ENCODE measurements around the gene LUZP2. TPM values are rescaled to one million over a fixed set of nuclear protein-coding genes. Genes with fewer than 3 reads are reported as not detected.
"Not testable (repeated sequence)": the region's sequence is repeated elsewhere in the genome, so short reads cannot be mapped to it uniquely, and the experiment has no call there.

Gene LUZP2
- total and polyA plus RNA-seq, 5 donors: 0.02 TPM; not detected in 4

DNA sequence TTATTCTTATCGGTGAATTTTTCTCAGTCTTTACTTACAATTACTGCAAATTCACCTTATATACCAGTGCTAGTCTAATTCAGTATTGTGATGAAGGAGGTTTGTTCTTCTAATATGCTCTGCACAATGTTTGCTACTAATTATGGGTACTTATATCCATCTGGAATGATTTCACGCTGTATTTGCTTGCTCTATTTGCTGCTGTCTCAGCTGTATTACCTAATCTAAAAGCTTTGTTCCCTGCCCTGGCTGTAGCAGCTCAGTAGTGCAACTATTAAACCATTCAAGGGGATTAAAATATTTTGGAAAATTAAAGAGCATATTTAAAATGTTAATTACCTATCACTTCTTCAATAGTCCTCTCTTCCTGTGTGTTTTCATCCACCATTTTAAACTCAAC lies 375.3 kb downstream of the LUZP2 start:
- intact Hi-C loops (cut with DNase I): no loop called here

GRCh38 chr11:24872651-24873311 lies 375.9 kb downstream of the LUZP2 start:
- Histone ChIP-seq H3K27ac (ENCODE audit: low read length) (no peak overlapping the region), H3K4me3 (ENCODE audit: low read length) (no peak overlapping the region), H3K27me3 (ENCODE audit: control insufficient read depth, insufficient read depth) (no peaks in the 10 kb centered on the region), H3K9me3 (ENCODE audit: control insufficient read depth, low read length) (no peaks in the 10 kb centered on the region), H3K4me1 (ENCODE audit: control insufficient read depth, insufficient read depth, low read length) (no peaks in the 10 kb centered on the region)
- no peak for DNase-seq
- ATAC-seq: no peak
- intact Hi-C loops (cut with DNase I): no loop called here

More for the DNA sequence above, 375.3 kb downstream of the LUZP2 start:
- Histone ChIP-seq H3K4me1 (ENCODE audit: control insufficient read depth, insufficient read depth, low read length) (no peaks in the 10 kb centered on the region), H3K9me3 (ENCODE audit: control insufficient read depth, low read length) (no peaks in the 10 kb centered on the region), H3K4me3 (ENCODE audit: low read length) (no peak overlapping the region), H3K27me3 (ENCODE audit: control insufficient read depth, insufficient read depth) (no peaks in the 10 kb centered on the region), H3K27ac (ENCODE audit: low read length) (no peak overlapping the region)
- DNase-seq (no peak), ATAC-seq (no peak)
- 82% methylated on average over 2 of the region's 2 CpGs for WGBS

DNA sequence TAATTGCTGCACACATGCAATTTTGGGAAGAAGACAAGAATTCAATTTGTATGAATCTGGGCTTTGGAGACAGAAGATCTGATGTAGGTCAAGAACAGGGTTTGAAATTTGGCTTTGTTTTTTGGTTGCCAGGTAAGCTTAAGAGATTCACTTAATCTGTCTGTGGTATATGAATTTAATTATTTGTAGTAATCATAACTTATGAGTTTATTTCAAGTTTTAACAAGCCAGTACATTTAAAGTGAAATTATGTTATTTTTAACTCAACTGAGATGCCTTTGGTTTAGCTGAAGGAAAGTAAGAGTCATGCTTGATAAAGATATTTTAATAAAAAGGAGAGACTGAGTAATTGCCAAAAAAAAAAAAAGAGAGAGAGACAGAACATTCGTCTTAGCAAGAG lies 384.1 kb downstream of the LUZP2 start:
- no peaks in the 10 kb centered on the region for H3K4me1 ChIP-seq (ENCODE audit: control insufficient read depth, insufficient read depth, low read length)
- WGBS: 24% methylated on average over 1 of the region's 1 CpG

GRCh38 chr11:24885580-24886173 lies 388.8 kb downstream of the LUZP2 start:
- no peak for ATAC-seq
- H3K27ac ChIP-seq (ENCODE audit: low read length): no peak overlapping the region
- no peak for DNase-seq
- no peaks in the 10 kb centered on the region for H3K4me1 ChIP-seq (ENCODE audit: control insufficient read depth, insufficient read depth, low read length)
- intact Hi-C loops (cut with DNase I): no loop called here
- H3K4me3 ChIP-seq (ENCODE audit: low read length): no peak overlapping the region
- H3K9me3 ChIP-seq (ENCODE audit: control insufficient read depth, low read length): no peaks in the 10 kb centered on the region
- 54% methylated on average over 4 of the region's 4 CpGs for WGBS
- no peaks in the 10 kb centered on the region for H3K27me3 ChIP-seq (ENCODE audit: control insufficient read depth, insufficient read depth)

More for the DNA sequence above, 384.1 kb downstream of the LUZP2 start:
- DNase-seq: no peak
- Histone ChIP-seq H3K4me3 (ENCODE audit: low read length) (no peak overlapping the region), H3K27me3 (ENCODE audit: control insufficient read depth, insufficient read depth) (no peaks in the 10 kb centered on the region), H3K27ac (ENCODE audit: low read length) (no peak overlapping the region), H3K9me3 (ENCODE audit: control insufficient read depth, low read length) (no peaks in the 10 kb centered on the region)
- no peak for ATAC-seq
- intact Hi-C loops (cut with DNase I): no loop called here

GRCh38 chr11:24886880-24887619 lies 390.2 kb downstream of the LUZP2 start:
- Histone ChIP-seq H3K9me3 (ENCODE audit: control insufficient read depth, low read length) (no peaks in the 10 kb centered on the region), H3K27me3 (ENCODE audit: control insufficient read depth, insufficient read depth) (no peaks in the 10 kb centered on the region), H3K4me3 (ENCODE audit: low read length) (no peak overlapping the region), H3K27ac (ENCODE audit: low read length) (no peak overlapping the region), H3K4me1 (ENCODE audit: control insufficient read depth, insufficient read depth, low read length) (no peaks in the 10 kb centered on the region)
- 78% methylated on average over 4 of the region's 4 CpGs for WGBS
- DNase-seq: no peak
- intact Hi-C loops (cut with DNase I): no loop called here
- ATAC-seq: no peak

DNA sequence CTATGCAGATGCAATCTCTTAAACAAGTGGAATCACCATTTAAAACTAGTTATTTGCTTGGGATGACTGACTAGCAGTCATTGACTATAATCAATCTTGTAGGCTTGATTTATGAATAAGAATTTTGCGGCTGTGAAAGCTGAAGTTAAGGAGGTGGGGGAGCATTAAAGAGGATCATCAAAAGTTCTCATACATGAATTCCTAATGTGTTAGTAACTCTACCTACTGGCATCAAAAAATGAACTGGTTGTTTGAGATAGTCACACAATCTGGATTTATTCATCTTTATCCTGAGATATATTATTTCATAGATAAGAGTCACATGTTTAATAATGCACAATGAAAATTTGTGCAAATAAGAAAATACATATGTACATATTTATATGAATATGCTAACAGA lies 393.6 kb downstream of the LUZP2 start:
- H3K27ac ChIP-seq (ENCODE audit: low read length): no peak overlapping the region
- no peak overlapping the region for H3K4me3 ChIP-seq (ENCODE audit: low read length)
- intact Hi-C loops (cut with DNase I): no loop called here
- DNase-seq (no peak), ATAC-seq (no peak)
- 96% methylated on average over 1 of the region's 1 CpG for WGBS
- H3K27me3 ChIP-seq (ENCODE audit: control insufficient read depth, insufficient read depth): no peaks in the 10 kb centered on the region
- H3K4me1 ChIP-seq (ENCODE audit: control insufficient read depth, insufficient read depth, low read length): no peaks in the 10 kb centered on the region
- H3K9me3 ChIP-seq (ENCODE audit: control insufficient read depth, low read length): no peaks in the 10 kb centered on the region

DNA sequence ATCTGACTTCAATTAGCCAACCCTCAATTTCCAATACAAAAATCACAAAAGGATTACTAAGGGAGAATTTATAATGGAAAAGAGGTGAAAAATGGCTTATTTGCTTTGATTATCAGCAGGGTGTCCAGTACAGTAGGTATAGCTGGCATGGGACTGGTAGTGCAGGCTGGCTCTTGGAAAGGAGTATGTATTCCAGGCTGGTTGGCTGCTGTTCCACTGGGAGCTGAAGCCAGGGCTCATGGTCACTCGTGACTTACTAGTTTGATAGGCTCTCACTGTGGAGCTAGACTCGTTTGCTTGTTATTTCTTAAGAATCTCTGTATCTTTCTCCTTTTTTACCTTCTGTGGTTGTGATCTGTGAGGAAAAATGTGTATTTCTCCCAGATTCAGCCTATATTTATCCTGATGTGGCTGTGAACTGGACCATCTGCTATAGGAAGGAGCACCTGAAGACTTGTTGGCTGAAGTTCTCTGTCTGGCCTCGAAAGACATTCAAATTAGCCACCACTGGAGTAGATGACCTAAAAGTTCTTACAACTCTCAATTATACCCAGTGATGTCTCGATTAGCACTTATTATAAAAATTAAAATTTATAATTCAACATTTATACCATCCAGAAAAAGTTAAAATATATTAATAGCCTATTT lies 395.1 kb downstream of the LUZP2 start:
- H3K4me3 ChIP-seq (ENCODE audit: low read length); H3K27ac ChIP-seq (ENCODE audit: low read length); H3K27me3 ChIP-seq (ENCODE audit: control insufficient read depth, insufficient read depth); H3K4me1 ChIP-seq (ENCODE audit: control insufficient read depth, insufficient read depth, low read length); H3K9me3 ChIP-seq (ENCODE audit: control insufficient read depth, low read length); DNase-seq; intact Hi-C loops (cut with DNase I): not testable (repeated sequence)
- WGBS: 74% methylated on average over 4 of the region's 4 CpGs
- ATAC-seq: peak; percentile 47 to 63

GRCh38 chr11:24896118-24896835 lies 399.4 kb downstream of the LUZP2 start:
- Histone ChIP-seq H3K27ac (ENCODE audit: low read length) (no peak overlapping the region), H3K4me3 (ENCODE audit: low read length) (no peak overlapping the region), H3K9me3 (ENCODE audit: control insufficient read depth, low read length) (no peaks in the 10 kb centered on the region), H3K27me3 (ENCODE audit: control insufficient read depth, insufficient read depth) (no peaks in the 10 kb centered on the region), H3K4me1 (ENCODE audit: control insufficient read depth, insufficient read depth, low read length) (no peaks in the 10 kb centered on the region)
- DNase-seq (peak in 2 of 3 donors; percentile 37 to 46), ATAC-seq (peak in 1 of 2 donors; percentile 29)
- intact Hi-C loops (cut with DNase I): no loop called here
- 95% methylated on average over 32 of the region's 32 CpGs for WGBS

DNA sequence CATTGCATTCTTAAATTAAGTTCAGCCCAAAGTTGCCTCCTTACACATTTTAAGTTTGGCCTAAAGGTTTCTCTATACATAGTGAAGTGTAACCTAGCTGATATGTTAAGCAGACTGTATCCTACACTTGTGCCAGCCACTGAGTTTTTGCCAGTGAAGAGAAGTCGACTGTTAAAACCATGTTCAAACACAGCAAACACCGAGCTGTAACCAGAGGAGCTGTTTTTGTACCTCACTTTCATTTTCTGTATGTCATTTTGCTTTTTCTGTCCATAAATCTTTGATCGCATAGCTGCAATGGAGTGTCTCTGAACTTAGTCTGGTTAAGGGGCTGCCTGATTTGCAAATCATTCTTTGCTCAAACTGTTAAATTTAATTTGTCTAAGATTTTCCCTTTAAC lies 403.7 kb downstream of the LUZP2 start:
- ATAC-seq (no peak), DNase-seq (no peak)
- WGBS: 64% methylated on average over 3 of the region's 3 CpGs
- H3K4me3 ChIP-seq (ENCODE audit: low read length): no peak overlapping the region
- no peak overlapping the region for H3K27ac ChIP-seq (ENCODE audit: low read length)
- H3K4me1 ChIP-seq (ENCODE audit: control insufficient read depth, insufficient read depth, low read length): no peaks in the 10 kb centered on the region
- no peaks in the 10 kb centered on the region for H3K9me3 ChIP-seq (ENCODE audit: control insufficient read depth, low read length)
- intact Hi-C loops (cut with DNase I): no loop called here
- no peaks in the 10 kb centered on the region for H3K27me3 ChIP-seq (ENCODE audit: control insufficient read depth, insufficient read depth)

DNA sequence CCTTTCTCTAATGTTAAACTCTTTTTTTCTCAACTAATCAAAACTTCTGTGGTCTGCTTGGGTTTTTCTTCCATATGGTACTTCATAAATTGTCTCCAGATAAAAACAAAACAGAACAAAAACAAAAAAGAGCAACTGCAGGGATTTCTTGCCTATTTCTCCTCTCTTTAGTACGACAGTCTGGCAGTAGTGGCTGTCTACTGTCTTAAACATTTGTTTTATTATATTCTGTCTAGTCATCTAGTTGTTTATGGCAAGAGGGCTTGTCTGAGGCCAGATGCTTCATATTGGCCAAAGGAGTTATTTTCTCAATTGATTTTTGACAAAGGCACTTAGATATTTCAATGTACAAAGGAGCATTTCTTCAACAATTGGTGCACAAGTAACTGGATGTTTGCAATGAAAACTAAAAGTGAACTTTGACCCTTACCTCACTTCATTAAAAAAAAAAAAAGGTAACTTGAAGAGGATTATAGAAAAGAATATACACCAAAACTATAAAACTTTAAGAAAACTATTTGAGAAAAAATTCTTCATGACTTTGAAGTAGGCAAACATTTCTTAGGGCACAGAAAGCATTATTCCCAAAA lies 404.2 kb downstream of the LUZP2 start:
- Histone ChIP-seq H3K27ac (ENCODE audit: low read length) (no peak overlapping the region), H3K4me1 (ENCODE audit: control insufficient read depth, insufficient read depth, low read length) (no peaks in the 10 kb centered on the region), H3K4me3 (ENCODE audit: low read length) (no peak overlapping the region), H3K27me3 (ENCODE audit: control insufficient read depth, insufficient read depth) (no peaks in the 10 kb centered on the region), H3K9me3 (ENCODE audit: control insufficient read depth, low read length) (no peaks in the 10 kb centered on the region)
- 75% methylated on average over 1 of the region's 1 CpG for WGBS
- no peak for ATAC-seq
- intact Hi-C loops (cut with DNase I): no loop called here
- no peak for DNase-seq

Data from right cardiac atrium (tissue), 5 donors.